WTC11 (cell line): ENCODE results near the gene CELSR1. TPM values are rescaled to one million over a fixed set of nuclear protein-coding genes. Genes with fewer than 3 reads are reported as not detected.

ENCODE experiments used
- ATAC-seq: fragments of 200-7000 bp; cut with Tn5 transposase; 2 replicates; pipeline ENCODE4 v1.10.0; 2021; ENCODE audit warnings: mild to moderate bottlenecking, moderate library complexity
- CTCF ChIA-PET: fragments of 300-600 bp; sonication (Branson Sonifier 250); formaldehyde crosslinking; loops from one replicate; lab custom pipeline; 2021; ENCODE audit warnings: antibody characterized with exemption; lab: Charles Lee
- POLR2A ChIA-PET: fragments of 350-600 bp; sonication (Branson Sonifier 250); formaldehyde crosslinking; loops from one replicate; lab custom pipeline; 2021; ENCODE audit warnings: antibody characterized with exemption; lab: Charles Lee
- DNase-seq: peaks from one replicate; pipeline ENCODE4 v3.0.0; 2021; ENCODE audit warnings: low spot score
- H3K27ac Mint-ChIP-seq: 2 replicates; pipeline ENCODE4 v1.8.0; 2021; ENCODE audit warnings: mixed read lengths
- H3K27me3 Mint-ChIP-seq: 2 replicates; pipeline ENCODE4 v1.8.0; 2021; ENCODE audit warnings: low read depth, mild to moderate bottlenecking, moderate library complexity, mixed read lengths
- H3K36me3 Mint-ChIP-seq: 2 replicates; pipeline ENCODE4 v1.8.0; 2021; ENCODE audit warnings: mixed read lengths
- H3K4me1 Mint-ChIP-seq: 2 replicates; pipeline ENCODE4 v1.8.0; 2022; ENCODE audit warnings: mixed read lengths
- H3K4me3 Mint-ChIP-seq: 2 replicates; pipeline ENCODE4 v1.8.0; 2021; ENCODE audit warnings: mild to moderate bottlenecking, moderate library complexity, mixed read lengths
- H3K9me3 Mint-ChIP-seq: 2 replicates; pipeline ENCODE4 v1.8.0; 2021; ENCODE audit warnings: mixed read lengths
- ARID4B ChIP-seq: sonication (generic); formaldehyde crosslinking; IDR thresholded peaks from 2 replicates; pipeline ENCODE4 v1.8.0; 2023; ENCODE audit warnings: missing genetic modification reagents, mild to moderate bottlenecking, borderline replicate concordance
- ATF6 ChIP-seq: sonication (generic); formaldehyde crosslinking; IDR thresholded peaks from 2 replicates; pipeline ENCODE4 v1.8.1; 2023; ENCODE audit warnings: mild to moderate bottlenecking, missing genetic modification reagents
- CREB1 ChIP-seq: sonication (generic); formaldehyde crosslinking; IDR thresholded peaks from 2 replicates; pipeline ENCODE4 v1.8.0; 2023; ENCODE audit warnings: mild to moderate bottlenecking, missing genetic modification reagents
- CTCF ChIP-seq: fragments of 200-600 bp; IDR thresholded peaks from 2 replicates; pipeline ENCODE4 v1.8.0; 2022; ENCODE audit warnings: antibody characterized with exemption
- E2F4 ChIP-seq: sonication (generic); formaldehyde crosslinking; IDR thresholded peaks from 2 replicates; pipeline ENCODE4 v1.8.1; 2022; ENCODE audit warnings: low read depth, mild to moderate bottlenecking, moderate library complexity, missing genetic modification reagents, borderline replicate concordance
- EMX1 ChIP-seq: fragments of 250-450 bp; sonication (Bioruptor Pico); IDR thresholded peaks from 2 replicates; pipeline ENCODE4 v1.8.0; 2021; ENCODE audit warnings: mild to moderate bottlenecking
- HMGA2 ChIP-seq: fragments of 250-450 bp; sonication (Bioruptor Pico); IDR thresholded peaks from 2 replicates; pipeline ENCODE4 v1.4.0; 2021; ENCODE audit warnings: mild to moderate bottlenecking, moderate library complexity
- MAX ChIP-seq: sonication (generic); formaldehyde crosslinking; IDR thresholded peaks from 2 replicates; pipeline ENCODE4 v1.8.0; 2022; ENCODE audit warnings: mild to moderate bottlenecking, missing genetic modification reagents
- MXD4 ChIP-seq: fragments of 250-450 bp; sonication (Bioruptor Pico); IDR thresholded peaks from 2 replicates; pipeline ENCODE4 v1.8.0; 2021; ENCODE audit warnings: mild to moderate bottlenecking, moderate library complexity, borderline replicate concordance
- NFATC4 ChIP-seq: fragments of 250-450 bp; sonication (Bioruptor Pico); IDR thresholded peaks from 2 replicates; pipeline ENCODE4 v1.9.0; 2021; ENCODE audit warnings: mild to moderate bottlenecking
- NR1H2 ChIP-seq: sonication (generic); formaldehyde crosslinking; IDR thresholded peaks from 2 replicates; pipeline ENCODE4 v1.9.0; 2021; ENCODE audit warnings: mild to moderate bottlenecking, moderate library complexity, missing genetic modification reagents
- RELA ChIP-seq: sonication (generic); formaldehyde crosslinking; IDR thresholded peaks from 2 replicates; pipeline ENCODE4 v1.8.1; 2022; ENCODE audit warnings: missing genetic modification reagents, mild to moderate bottlenecking, borderline replicate concordance
- TCF7 ChIP-seq: sonication (generic); formaldehyde crosslinking; IDR thresholded peaks from 2 replicates; pipeline ENCODE4 v1.8.0; 2022; ENCODE audit warnings: mild to moderate bottlenecking, low read depth, missing genetic modification reagents, moderate library complexity
- ZNF219 ChIP-seq: sonication (generic); formaldehyde crosslinking; IDR thresholded peaks from 2 replicates; pipeline ENCODE4 v1.8.0; 2023; ENCODE audit warnings: missing genetic modification reagents, mild to moderate bottlenecking, borderline replicate concordance
- ZNF425 ChIP-seq: fragments of 250-450 bp; sonication (Bioruptor Pico); conservative IDR thresholded peaks from 2 replicates; pipeline ENCODE4 v1.9.0; 2021; ENCODE audit warnings: mild to moderate bottlenecking
- ZNF512 ChIP-seq: sonication (generic); formaldehyde crosslinking; IDR thresholded peaks from 2 replicates; pipeline ENCODE4 v1.8.1; 2022; ENCODE audit warnings: missing genetic modification reagents, borderline replicate concordance
- total RNA-seq: library from RNA; stranded (reverse); gene quantifications from 3 replicates; pipeline ENCODE4 v1.2.3, GENCODE V29; 2021

Gene CELSR1
- total RNA-seq, 1 experiment from 2014 or later: 16.8 TPM

- ATAC-seq (no peak), DNase-seq (no peak)
- TF ChIP-seq CTCF (no peak), ZNF425 (CRISPR knock-in tag) (no peak), MAX (no peak), NR1H2 (CRISPR knock-in tag) (no peak), MXD4 (CRISPR knock-in tag) (no peak), CREB1 (CRISPR knock-in tag) (no peak), ZNF512 (no peak), TCF7 (CRISPR knock-in tag) (no peak), EMX1 (CRISPR knock-in tag) (no peak), HMGA2 (CRISPR knock-in tag) (no peak), E2F4 (CRISPR knock-in tag) (no peak), ATF6 (CRISPR knock-in tag) (no peak), NFATC4 (CRISPR knock-in tag) (no peak), ZNF219 (CRISPR knock-in tag) (no peak), RELA (CRISPR knock-in tag) (no peak), ARID4B (CRISPR knock-in tag) (no peak)
- Mint-ChIP-seq H3K27me3 (no peaks in the 10 kb centered on the region), H3K36me3 (no peaks in the 10 kb centered on the region; the same call in 1 of the 2 replicates), H3K4me3 (no peak overlapping the region), H3K27ac (no peak overlapping the region), H3K9me3 (no peaks in the 10 kb centered on the region), H3K4me1 (no peaks in the 10 kb centered on the region)
- ChIA-PET POLR2A (no interaction called here), CTCF (interaction anchor here (0.7 to 1.4 kb wide), 2 partner anchors 83 to 96 kb away, joined by 4 read pairs; no protein-coding TSS in a partner anchor)
Measured at GRCh38 chr22:46463435-46464227, 73.8 kb downstream of the CELSR1 start.
